K562 (cell line): Measurements from ENCODE around the gene NSMCE1. TPM values are rescaled to one million over a fixed set of nuclear protein-coding genes. Genes with fewer than 3 reads are reported as not detected.

ENCODE experiments used
- ATAC-seq: fragments of 200-7000 bp; cut with Tn5 transposase; 3 replicates; pipeline ENCODE4 v1.9.1; 2020; ENCODE audit warnings: moderate library complexity
- BruUV-seq: library from RNA; stranded (reverse); fragments of 400-500 nt; replicated peaks from 2 replicates; lab custom pipeline; 2021; lab: Mats Ljungman, UMichigan
- CTCF ChIA-PET: fragments of 300-600 bp; formaldehyde crosslinking; extraction: SDS; loops from one replicate; lab custom pipeline; 2021; ENCODE audit warnings: low intra/inter-chr PET ratio; lab: Yijun Ruan, JAX
- POLR2A ChIA-PET: fragments of 300-600, 350-650 bp; sonication (Branson Sonifier 250); formaldehyde crosslinking; extraction: SDS; loops from one replicate; lab custom pipeline; 2021; ENCODE audit warnings: antibody characterized with exemption, inconsistent platforms; lab: Yijun Ruan, JAX
- DNase-seq, 4 experiments: peaks; one replicate each; pipeline versions ENCODE4 v3.0.0 to v3.0.0-alpha.2; 2011 to 2018; ENCODE audit warnings: low spot score in 3 of 4, mixed read lengths in 3 of 4; ENCODE audit errors: extremely low read depth in 1 of 4
- FAIRE-seq: peaks from 2 replicates; lab custom pipeline; 2011; peaks lifted over from hg19 to GRCh38; lab: Jason Lieb, UNC
- H2AFZ ChIP-seq: 2 replicates; pipeline ENCODE4 v1.6.0; 2011; ENCODE audit warnings: low read depth, low read length, control low read depth, inconsistent platforms
- H3K27ac ChIP-seq: fragments of 200-600 bp; 3 replicates; pipeline ENCODE4 v1.8.0; 2011; ENCODE audit warnings: low read depth, mild to moderate bottlenecking, control low read depth, inconsistent platforms, low read length, moderate library complexity, mixed read lengths; ENCODE audit errors: extremely low read depth
- H3K27me3 ChIP-seq, 2 experiments: fragments of 300-600 bp in 1 of 2; 2 replicates in 1 of 2; 3 replicates in 1 of 2; pipeline versions ENCODE4 v1.6.0 to v1.8.0; 2011; ENCODE audit warnings: inconsistent platforms in 2 of 2, low read length in 2 of 2, mild to moderate bottlenecking in 1 of 2, mixed read lengths in 1 of 2, moderate library complexity in 1 of 2; ENCODE audit not compliant: control insufficient read depth in 2 of 2, insufficient read depth in 2 of 2
- H3K36me3 ChIP-seq: fragments of 300-600 bp; 3 replicates; pipeline ENCODE4 v1.8.0; 2011; ENCODE audit warnings: mild to moderate bottlenecking, low read length, inconsistent platforms; ENCODE audit not compliant: control insufficient read depth, insufficient read depth
- H3K4me1 ChIP-seq, 2 experiments: fragments of 200-600 bp in 1 of 2; replicated peaks in 1 of 2; 2 replicates in 1 of 2; 3 replicates in 1 of 2; pipeline versions ENCODE4 v1.5.1 to v1.8.0; 2011; ENCODE audit warnings: inconsistent platforms in 2 of 2, low read length in 2 of 2, mild to moderate bottlenecking in 1 of 2, mixed read lengths in 1 of 2, moderate library complexity in 1 of 2; ENCODE audit not compliant: control insufficient read depth in 2 of 2, insufficient read depth in 2 of 2
- H3K4me2 ChIP-seq: 2 replicates; pipeline ENCODE4 v1.6.1; 2011; ENCODE audit warnings: low read length, control low read depth, inconsistent platforms, mixed read lengths; ENCODE audit not compliant: insufficient read depth
- H3K4me3 ChIP-seq: fragments of 200-600 bp; sonication (generic), shearing (Covaris generic); 2 replicates; pipeline ENCODE4 v1.5.1; 2016; ENCODE audit warnings: control low read depth, inconsistent platforms
- H3K79me2 ChIP-seq: fragments of 200-600 bp; 3 replicates; pipeline ENCODE4 v1.8.0; 2011; ENCODE audit warnings: low read length, inconsistent platforms; ENCODE audit not compliant: control insufficient read depth, insufficient read depth
- H3K9ac ChIP-seq, 2 experiments: 2 replicates each; pipeline versions ENCODE4 v1.6.0 to v1.6.1; 2011; ENCODE audit warnings: low read depth in 2 of 2, low read length in 2 of 2, control low read depth in 1 of 2, inconsistent platforms in 1 of 2, mild to moderate bottlenecking in 1 of 2, mixed read lengths in 1 of 2; ENCODE audit not compliant: insufficient read depth in 1 of 2
- H3K9me1 ChIP-seq: one replicate; pipeline ENCODE4 v1.6.0; 2011; ENCODE audit warnings: inconsistent platforms, mild to moderate bottlenecking, low read length, moderate library complexity; ENCODE audit not compliant: control insufficient read depth, insufficient read depth
- H3K9me3 ChIP-seq: replicated peaks from 2 replicates; pipeline ENCODE4 v1.5.1; 2011; ENCODE audit warnings: low read depth, low read length, inconsistent platforms; ENCODE audit not compliant: control insufficient read depth, insufficient read depth
- H4K20me1 ChIP-seq: replicated peaks from 2 replicates; pipeline ENCODE4 v1.6.1; 2011; ENCODE audit warnings: low read length, inconsistent platforms, mixed read lengths; ENCODE audit not compliant: control insufficient read depth, insufficient read depth
- CEBPB ChIP-seq: fragments of 450-650 bp; IDR thresholded peaks from 2 replicates; pipeline ENCODE4 v1.6.1; 2016; ENCODE audit warnings: missing genetic modification characterization, missing compliant biosample characterization
- CEBPG ChIP-seq, 3 experiments: fragments of 200-800 bp in 1 of 3; sonication (Bioruptor generic) in 1 of 3; sonication (generic) in 1 of 3; formaldehyde crosslinking in 1 of 3; IDR thresholded peaks in 2 of 3; conservative IDR thresholded peaks in 1 of 3; 2 replicates each; pipeline versions ENCODE4 v1.6.1 to v1.8.0; 2016 to 2022; ENCODE audit warnings: missing compliant biosample characterization in 2 of 3, missing genetic modification characterization in 2 of 3, mild to moderate bottlenecking in 1 of 3, missing genetic modification reagents in 1 of 3
- PHF20 ChIP-seq: fragments of 450-650 bp; IDR thresholded peaks from 2 replicates; pipeline ENCODE4 v1.6.1; 2018; ENCODE audit not compliant: partially characterized antibody
- PHTF2 ChIP-seq: fragments of 250-450 bp; sonication (Bioruptor Pico); IDR thresholded peaks from 2 replicates; pipeline ENCODE4 v1.5.0; 2021; ENCODE audit warnings: mild to moderate bottlenecking
- ZNF184 ChIP-seq: sonication (generic); formaldehyde crosslinking; IDR thresholded peaks from 2 replicates; pipeline ENCODE4 v1.5.0; 2020; ENCODE audit warnings: missing genetic modification reagents
- ZNF197 ChIP-seq: fragments of 200-800 bp; sonication (Bioruptor generic); IDR thresholded peaks from 2 replicates; pipeline ENCODE4 v1.6.1; 2016; ENCODE audit warnings: low read depth, missing genetic modification characterization, missing compliant biosample characterization
- WGBS: fragments of 100-300 bp; shearing (Covaris generic); methylation state at CpG from one replicate; pipeline ENCODE4 v1.1.6; 2016; ENCODE audit warnings: low coverage, mixed read lengths; ENCODE audit not compliant: insufficient coverage; ENCODE audit errors: missing lambda C conversion rate; 5-methylcytosine and 5-hydroxymethylcytosine counted together
- in situ Hi-C: fragments of 300-500 bp; cut with MboI; formaldehyde crosslinking; loops from 4 replicates; pipeline ENCODE4 v1.15.0; 2018; ENCODE audit warnings: inconsistent platforms, mixed read lengths
- intact Hi-C: fragments of 100-400 bp; cut with micrococcal nuclease; formaldehyde crosslinking; loops from 2 replicates; pipeline ENCODE4 v1.14.2; 2022
- polyA plus RNA-seq, 8 experiments: library from polyadenylated mRNA; depleted of rRNA in 4 of 8; stranded (reverse) in 5 of 8; unstranded in 3 of 8; fragments of >200 nt; fragmentation: Nextera tagmentation in 2 of 8; fragmentation: Illumina TruSeq in 1 of 8; extraction: Ambion mirVana in 2 of 8; extraction: Trizol in 1 of 8; gene quantifications; 2 replicates each; pipeline versions ENCODE4 v1.2.1 to v1.2.3, GENCODE V29; 2011 to 2014; ENCODE audit warnings: inconsistent platforms in 1 of 8, missing spikeins in 1 of 8
- total RNA-seq, 7 experiments: library from RNA; depleted of rRNA in 6 of 7; stranded (reverse); fragments of >200 nt in 6 of 7; fragmentation: Illumina TruSeq in 2 of 7; extraction: Trizol in 2 of 7; gene quantifications; 2 replicates each; pipeline versions ENCODE4 v1.2.1 to v1.2.3, GENCODE V29; 2011 to 2021; ENCODE audit warnings: low replicate concordance in 1 of 7

Gene NSMCE1
- total and polyA plus RNA-seq, 9 of the 15 experiments (the other 6 are each of a cell fraction or from before 2014, with no cell fraction given) = 52.1 to 163 (median 61.5) TPM

- Histone ChIP-seq H3K9me3 (no peaks in the 10 kb centered on the region), H4K20me1 (no peaks in the 10 kb centered on the region), H3K27me3 (no peaks in the 10 kb centered on the region), H3K27ac (no peak overlapping the region), H3K36me3 (peaks cover 21% of the 10 kb centered on the region; the same call in 2 of the 3 replicates), H3K4me1 (peaks cover 0 to 37% of the 10 kb centered on the region in 2 experiments; a peak in 3 of 5 replicates), H2AFZ (no peak overlapping the region), H3K4me2 (no peak overlapping the region), H3K4me3 (no peak overlapping the region), H3K79me2 (no peaks in the 10 kb centered on the region), H3K9ac (no peak overlapping the region; a peak in 1 of 4 replicates), H3K9me1 (no peaks in the 10 kb centered on the region)
- CTCF ChIA-PET = no interaction called here
- POLR2A ChIA-PET = interaction anchor here (1.1 to 1.2 kb wide), 2 partner anchors 11 to 29 kb away, joined by 4 read pairs; no protein-coding TSS in a partner anchor
- peak; percentile 53 for TF ChIP-seq CEBPB (tag)
- no peak for TF ChIP-seq PHF20
- no peak for TF ChIP-seq PHTF2 (CRISPR knock-in tag)
- no peak for TF ChIP-seq ZNF197
- TF ChIP-seq ZNF184 = no peak
- 0 out of 2 replicates have a peak, but pooled peaks have one; percentile 30 for TF ChIP-seq CEBPG (CRISPR knock-in tag; IDR thresholded peaks at IDR 0.05)
- TF ChIP-seq CEBPG (tag; conservative IDR thresholded peaks at IDR 0.05 in 1 of 2, IDR thresholded peaks at IDR 0.05 in 1 of 2) = no peak
- DNase-seq (no peak), ATAC-seq (no peak), FAIRE-seq (no peak)
- intact Hi-C loops = loop anchor here (5.0 kb wide), 1 partner anchor 46 kb away; no protein-coding TSS in a partner anchor
- WGBS = 76% methylated on average over 9 of the region's 12 CpGs
- in situ Hi-C loops = no loop called here
- no TSS peak for BruUV-seq
These were observed 40.5 kb downstream of the NSMCE1 start for GRCh38 chr16:27228045-27228444.
